Lower leg skin (tissue), 4 donors: ENCODE measurements around the gene DDC. TPM values are rescaled to one million over a fixed set of nuclear protein-coding genes. Genes with fewer than 3 reads are reported as not detected.

Experiments used
- DNase-seq, 2 donors: peaks; one replicate each; pipeline ENCODE4 v3.0.0-alpha.2; 2019; ENCODE audit warnings: low spot score in 2 of 2
- H3K4me3 ChIP-seq: fragments of 200-600 bp; sonication (generic); 2 replicates; pipeline ENCODE4 v1.5.1; 2017; ENCODE audit warnings: mild to moderate bottlenecking, low read depth; ENCODE audit not compliant: poor library complexity, severe bottlenecking
- POLR2A ChIP-seq, 2 donors: fragments of 450-650 bp; IDR thresholded peaks; one replicate each; pipeline ENCODE4 v1.6.1; 2016 to 2017; ENCODE audit warnings: antibody characterized with exemption in 2 of 2, mild to moderate bottlenecking in 1 of 2, moderate library complexity in 1 of 2
- WGBS, 2 donors: methylation state at CpG; one replicate each; pipeline ENCODE4 v1.1.5; 2018; 5-methylcytosine and 5-hydroxymethylcytosine counted together
- intact Hi-C: fragments of 100-400 bp; cut with DNase I; formaldehyde crosslinking; loops from one replicate; pipeline ENCODE4 v1.15.0; 2023; ENCODE audit warnings: low total_unique reads
- total RNA-seq, 4 donors: library from RNA; depleted of rRNA; stranded (reverse); fragments of >200 nt; gene quantifications; one replicate each; pipeline ENCODE4 v1.1.0, GENCODE V29; 2016
- TF ChIP-seq, protein P1 (sequence below), 3 donors: fragments of 450-650 bp; IDR thresholded peaks; one replicate each; pipeline ENCODE4 v1.5.1; 2016; ENCODE audit warnings: antibody characterized with exemption in 3 of 3, mild to moderate bottlenecking in 3 of 3, moderate library complexity in 2 of 3

DDC gene
- total RNA-seq, 4 donors from 2014 or later = 1.2 TPM; not detected in 3

DNA sequence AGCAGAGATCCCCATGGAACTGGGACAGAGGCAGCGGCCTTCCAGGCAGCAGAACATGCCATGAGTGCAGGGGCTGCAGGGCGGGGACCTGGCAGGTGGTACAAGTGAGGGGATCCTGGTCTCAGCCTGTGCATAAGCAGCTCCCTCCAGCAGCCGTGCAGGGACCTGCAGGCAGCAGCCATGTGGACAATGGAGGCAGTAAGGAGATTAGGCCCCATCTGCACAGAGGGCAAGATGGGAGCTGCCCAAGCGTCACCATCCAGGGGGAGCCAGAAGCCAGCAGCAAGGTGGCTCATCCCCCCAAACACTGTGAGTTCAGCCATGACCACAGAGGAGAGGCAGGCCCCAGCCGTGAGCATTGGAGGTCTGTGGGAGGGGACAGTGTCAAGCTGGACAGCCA lies 3.1 kb downstream of the DDC start:
- TF ChIP-seq, protein P1, sequence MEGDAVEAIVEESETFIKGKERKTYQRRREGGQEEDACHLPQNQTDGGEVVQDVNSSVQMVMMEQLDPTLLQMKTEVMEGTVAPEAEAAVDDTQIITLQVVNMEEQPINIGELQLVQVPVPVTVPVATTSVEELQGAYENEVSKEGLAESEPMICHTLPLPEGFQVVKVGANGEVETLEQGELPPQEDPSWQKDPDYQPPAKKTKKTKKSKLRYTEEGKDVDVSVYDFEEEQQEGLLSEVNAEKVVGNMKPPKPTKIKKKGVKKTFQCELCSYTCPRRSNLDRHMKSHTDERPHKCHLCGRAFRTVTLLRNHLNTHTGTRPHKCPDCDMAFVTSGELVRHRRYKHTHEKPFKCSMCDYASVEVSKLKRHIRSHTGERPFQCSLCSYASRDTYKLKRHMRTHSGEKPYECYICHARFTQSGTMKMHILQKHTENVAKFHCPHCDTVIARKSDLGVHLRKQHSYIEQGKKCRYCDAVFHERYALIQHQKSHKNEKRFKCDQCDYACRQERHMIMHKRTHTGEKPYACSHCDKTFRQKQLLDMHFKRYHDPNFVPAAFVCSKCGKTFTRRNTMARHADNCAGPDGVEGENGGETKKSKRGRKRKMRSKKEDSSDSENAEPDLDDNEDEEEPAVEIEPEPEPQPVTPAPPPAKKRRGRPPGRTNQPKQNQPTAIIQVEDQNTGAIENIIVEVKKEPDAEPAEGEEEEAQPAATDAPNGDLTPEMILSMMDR (IDR thresholded peaks at IDR 0.05) = no peak
- no peak for TF ChIP-seq POLR2A (IDR thresholded peaks at IDR 0.05)
- no peak overlapping the region for H3K4me3 ChIP-seq
- WGBS, 2 donors = 78 to 82% methylated on average over 5 of the region's 5 CpGs
- DNase-seq = no peak
- intact Hi-C loops = no loop called here

DNA sequence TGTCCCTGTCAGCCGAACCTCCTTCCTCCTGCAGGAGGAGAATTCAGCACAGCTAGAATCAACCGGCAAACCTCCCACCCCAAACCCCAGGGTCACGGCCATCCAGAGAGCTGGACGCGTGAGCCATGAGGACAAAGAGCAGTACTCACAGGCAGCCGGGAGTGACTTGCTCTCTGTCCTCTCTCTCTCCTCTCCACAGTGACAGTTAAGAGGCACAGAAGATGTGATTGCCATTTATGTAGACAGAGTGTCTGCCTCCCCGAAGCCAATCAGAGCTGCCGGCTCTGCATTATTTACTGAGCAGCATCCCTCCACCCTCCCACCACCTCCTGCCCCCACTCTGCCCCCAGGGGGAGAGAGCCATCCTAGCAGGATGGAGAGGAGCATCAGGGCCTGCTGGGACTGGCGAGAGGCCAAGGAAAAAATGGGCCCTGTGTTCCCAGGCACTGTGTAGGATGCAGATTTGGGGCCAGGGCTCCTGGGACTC lies 4.3 kb downstream of the DDC start:
- TF ChIP-seq, protein P1 (IDR thresholded peaks at IDR 0.05) = no peak
- TF ChIP-seq POLR2A (IDR thresholded peaks at IDR 0.05) = no peak
- WGBS, 2 donors = 52 to 57% methylated on average over 9 of the region's 9 CpGs
- intact Hi-C loops = no loop called here
- H3K4me3 ChIP-seq = no peak overlapping the region
- no peak for DNase-seq

DNA sequence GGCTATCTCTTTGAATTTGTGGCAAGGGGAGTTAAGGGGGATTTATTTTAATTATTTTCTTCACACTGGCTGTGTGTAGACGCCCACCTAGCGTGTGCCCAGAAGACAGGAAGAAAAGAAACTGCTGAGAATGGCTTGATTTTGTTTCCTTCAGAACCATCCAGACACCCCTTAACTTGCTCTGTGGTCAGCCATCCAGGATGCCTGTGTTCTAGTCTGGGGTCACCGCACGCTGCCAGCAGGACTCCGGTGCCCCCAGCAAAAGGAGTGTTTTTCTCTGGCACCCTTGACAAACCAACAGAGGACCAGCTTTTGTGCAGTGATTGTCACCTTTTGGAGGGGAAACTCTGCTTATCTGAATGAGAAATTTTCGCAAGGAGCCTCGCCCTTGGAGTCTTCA lies 5.3 kb downstream of the DDC start:
- no peak for TF ChIP-seq POLR2A (IDR thresholded peaks at IDR 0.05)
- 73 to 75% methylated on average over 7 of the region's 7 CpGs for WGBS, 2 donors
- DNase-seq = no peak
- H3K4me3 ChIP-seq = no peak overlapping the region
- intact Hi-C loops = no loop called here

DNA sequence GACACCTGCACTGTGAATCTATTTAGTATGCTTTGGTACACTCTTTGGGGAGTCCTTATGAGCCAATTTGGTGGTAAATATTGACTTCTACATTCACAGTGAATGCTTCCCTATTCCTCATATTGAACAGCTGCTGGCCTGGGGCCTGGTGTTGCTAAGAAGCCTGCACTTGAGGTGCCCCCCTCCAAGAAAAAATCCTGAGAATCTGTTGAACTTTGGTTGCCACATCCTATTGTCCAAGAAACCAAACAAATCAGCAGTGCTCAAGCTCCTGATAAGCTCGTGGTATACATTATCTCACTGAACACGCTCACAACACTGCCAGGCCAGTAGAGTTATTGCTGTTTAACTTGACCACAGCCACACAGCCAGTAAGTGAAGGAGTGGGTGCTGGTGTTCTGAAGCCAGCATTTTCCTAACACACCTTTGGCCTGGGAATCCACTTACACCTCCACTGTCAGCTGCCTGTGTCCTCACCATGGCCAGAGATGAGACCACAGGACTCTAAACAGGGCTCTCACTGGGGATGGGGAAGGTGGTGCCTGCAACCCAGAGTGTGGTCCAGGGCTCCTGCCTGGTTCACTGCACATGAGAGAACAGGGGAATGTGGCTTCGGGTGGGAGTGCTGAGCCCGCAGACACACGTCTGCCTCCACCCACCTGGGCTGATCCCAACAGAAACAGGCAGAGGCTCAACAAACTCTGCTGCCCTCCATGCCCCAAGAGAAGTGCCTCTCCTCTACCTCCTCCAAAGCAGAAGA lies 6.7 kb downstream of the DDC start:
- WGBS, 2 donors = 67 to 70% methylated on average over 5 of the region's 5 CpGs
- no peak overlapping the region for H3K4me3 ChIP-seq
- DNase-seq = no peak
- TF ChIP-seq POLR2A (IDR thresholded peaks at IDR 0.05) = no peak
- TF ChIP-seq, protein P1 (IDR thresholded peaks at IDR 0.05) = no peak
- intact Hi-C loops = no loop called here

DNA sequence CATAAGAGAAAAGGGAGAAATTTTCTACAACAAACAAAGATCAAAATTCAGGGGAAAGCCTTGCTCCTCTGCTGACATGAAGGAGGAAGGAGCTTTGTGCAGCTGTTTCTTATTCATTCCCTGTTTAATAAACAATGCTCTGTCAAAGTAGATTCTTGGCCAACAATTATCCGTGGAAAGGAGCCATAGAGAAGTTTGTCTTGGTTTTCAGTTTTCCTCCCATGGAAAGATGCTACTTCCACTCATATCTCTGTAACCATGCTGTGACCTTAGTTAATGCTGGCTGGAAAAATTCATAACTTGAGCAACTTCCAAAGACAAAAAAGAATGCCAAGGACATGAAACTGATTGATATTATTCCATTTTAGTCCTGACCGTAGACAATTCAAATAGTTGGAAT lies 8.1 kb downstream of the DDC start:
- intact Hi-C loops = no loop called here
- no peak for TF ChIP-seq POLR2A (IDR thresholded peaks at IDR 0.05)
- TF ChIP-seq, protein P1 (IDR thresholded peaks at IDR 0.05) = no peak
- no peak overlapping the region for H3K4me3 ChIP-seq
- WGBS, 2 donors = 55 to 63% methylated on average over 2 of the region's 2 CpGs
- DNase-seq = no peak

DNA sequence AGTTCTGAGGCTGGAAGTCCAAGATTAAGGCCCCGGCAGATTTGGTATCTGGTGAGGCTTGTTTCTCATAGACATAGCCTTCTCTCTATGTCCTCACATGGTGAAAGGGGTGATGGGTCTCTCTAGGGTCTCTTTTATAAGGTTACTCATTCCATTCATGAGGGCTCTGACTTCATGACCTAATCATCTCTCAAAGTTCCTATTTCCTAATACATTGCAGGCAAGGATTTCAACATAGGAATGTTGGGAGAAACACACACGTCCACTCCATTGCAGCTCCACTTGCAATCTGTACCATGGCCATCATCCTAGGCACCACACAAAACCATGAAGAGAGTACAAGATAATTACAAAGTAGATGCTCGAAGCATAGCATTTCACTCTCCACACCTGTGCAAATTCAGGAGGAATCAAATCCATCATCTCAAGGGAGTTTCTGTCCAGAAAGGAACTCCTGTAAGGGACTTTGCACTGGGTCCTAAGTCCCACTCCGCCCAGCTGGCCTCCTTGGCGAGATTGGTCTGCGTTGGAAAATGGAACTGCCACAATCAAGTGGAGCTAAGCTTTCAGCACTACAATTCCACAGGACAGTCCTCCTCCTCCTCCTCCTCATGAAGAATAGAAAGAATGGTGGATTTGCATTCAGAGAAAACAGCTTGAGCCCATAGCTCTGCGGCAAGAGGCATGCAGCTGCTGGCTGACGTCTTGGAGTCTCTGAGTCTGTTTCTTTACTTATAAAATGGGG lies 8.8 kb downstream of the DDC start:
- H3K4me3 ChIP-seq = no peak overlapping the region
- TF ChIP-seq, protein P1 (IDR thresholded peaks at IDR 0.05) = no peak
- TF ChIP-seq POLR2A (IDR thresholded peaks at IDR 0.05) = no peak
- intact Hi-C loops = no loop called here
- DNase-seq = no peak
- 59 to 64% methylated on average over 8 of the region's 8 CpGs for WGBS, 2 donors
